Bronchial epithelial cell (primary cell): ENCODE measurements around the gene RGS8. TPM values are rescaled to one million over a fixed set of nuclear protein-coding genes. Genes with fewer than 3 reads are reported as not detected.

Experiments
- DNase-seq: peaks from one replicate; pipeline ENCODE4 v3.0.0-alpha.2; 2010; ENCODE audit warnings: low read depth
- FAIRE-seq: peaks from 2 replicates; lab custom pipeline; 2011; peaks lifted over from hg19 to GRCh38; lab: Jason Lieb, UNC
- H3K27me3 ChIP-seq: 2 replicates; pipeline ENCODE4 v1.5.1; 2011; ENCODE audit warnings: low read length; ENCODE audit not compliant: control insufficient read depth, insufficient read depth
- H3K36me3 ChIP-seq: 2 replicates; pipeline ENCODE4 v1.5.1; 2011; ENCODE audit warnings: low read length; ENCODE audit not compliant: control insufficient read depth, insufficient read depth
- H3K4me3 ChIP-seq: 2 replicates; pipeline ENCODE4 v1.5.1; 2011; ENCODE audit warnings: mild to moderate bottlenecking, low read depth, low read length, control low read depth
- total RNA-seq: library from RNA; depleted of rRNA; stranded (reverse); fragments of >200 nt; gene quantifications from 2 replicates; pipeline ENCODE4 v1.2.1, GENCODE V29; 2014
- TF ChIP-seq, protein P1 (sequence below): IDR thresholded peaks from 2 replicates; pipeline ENCODE4 v1.5.1; 2011; ENCODE audit warnings: mild to moderate bottlenecking, moderate library complexity, low read length, control low read depth, inconsistent platforms; ENCODE audit not compliant: insufficient read depth, severe bottlenecking

The RGS8 gene
- total RNA-seq, 1 donor from 2014 or later, result under 0.01 TPM

DNA sequence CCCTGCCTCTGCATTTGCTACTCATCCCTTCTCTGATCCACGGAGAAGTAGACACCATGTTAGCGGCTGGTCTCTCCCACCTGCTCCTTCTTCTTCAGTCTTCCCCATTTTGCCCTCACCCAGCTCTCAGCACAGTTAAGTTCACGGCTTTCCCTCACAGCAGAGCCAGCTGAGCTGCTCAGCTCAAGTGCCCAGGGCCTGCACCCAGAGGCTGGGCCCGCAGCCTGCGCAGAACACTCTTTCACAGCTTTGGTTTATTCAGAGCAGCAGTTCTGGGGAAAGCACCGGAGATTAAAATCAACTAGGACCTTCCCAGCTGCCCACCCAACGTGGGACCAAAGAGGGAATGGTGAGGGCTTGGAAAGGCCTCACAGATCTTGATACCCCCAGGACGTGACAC is 41.9 kb downstream of the RGS8 start:
- H3K36me3 ChIP-seq, result no peaks in the 10 kb centered on the region
- H3K27me3 ChIP-seq, result no peaks in the 10 kb centered on the region
- no peak overlapping the region for H3K4me3 ChIP-seq
- FAIRE-seq, result no peak
- no peak for DNase-seq
- TF ChIP-seq, protein P1, sequence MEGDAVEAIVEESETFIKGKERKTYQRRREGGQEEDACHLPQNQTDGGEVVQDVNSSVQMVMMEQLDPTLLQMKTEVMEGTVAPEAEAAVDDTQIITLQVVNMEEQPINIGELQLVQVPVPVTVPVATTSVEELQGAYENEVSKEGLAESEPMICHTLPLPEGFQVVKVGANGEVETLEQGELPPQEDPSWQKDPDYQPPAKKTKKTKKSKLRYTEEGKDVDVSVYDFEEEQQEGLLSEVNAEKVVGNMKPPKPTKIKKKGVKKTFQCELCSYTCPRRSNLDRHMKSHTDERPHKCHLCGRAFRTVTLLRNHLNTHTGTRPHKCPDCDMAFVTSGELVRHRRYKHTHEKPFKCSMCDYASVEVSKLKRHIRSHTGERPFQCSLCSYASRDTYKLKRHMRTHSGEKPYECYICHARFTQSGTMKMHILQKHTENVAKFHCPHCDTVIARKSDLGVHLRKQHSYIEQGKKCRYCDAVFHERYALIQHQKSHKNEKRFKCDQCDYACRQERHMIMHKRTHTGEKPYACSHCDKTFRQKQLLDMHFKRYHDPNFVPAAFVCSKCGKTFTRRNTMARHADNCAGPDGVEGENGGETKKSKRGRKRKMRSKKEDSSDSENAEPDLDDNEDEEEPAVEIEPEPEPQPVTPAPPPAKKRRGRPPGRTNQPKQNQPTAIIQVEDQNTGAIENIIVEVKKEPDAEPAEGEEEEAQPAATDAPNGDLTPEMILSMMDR, result no peak

DNA sequence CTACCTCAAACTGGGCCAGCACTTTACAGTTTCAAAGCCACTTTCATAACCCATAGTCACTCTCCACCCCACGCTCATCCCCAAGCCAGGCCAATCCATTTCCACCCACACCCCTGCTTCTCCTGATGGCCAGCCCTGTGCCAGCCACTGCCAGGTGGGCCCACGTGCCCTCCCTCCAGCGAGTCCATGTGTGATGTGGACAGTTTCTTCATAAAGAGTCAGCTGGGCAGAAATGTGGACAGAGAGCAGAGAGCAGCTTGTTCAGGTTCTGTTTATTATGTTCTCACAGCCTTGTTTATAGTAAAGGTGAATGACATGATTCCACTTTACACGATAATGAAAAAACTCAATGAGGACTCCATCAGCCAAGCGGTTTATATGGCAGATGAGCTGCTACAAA is 42.8 kb downstream of the RGS8 start:
- TF ChIP-seq, protein P1, result no peak
- no peak overlapping the region for H3K4me3 ChIP-seq
- no peaks in the 10 kb centered on the region for H3K36me3 ChIP-seq
- DNase-seq (no peak), FAIRE-seq (no peak)
- H3K27me3 ChIP-seq, result no peaks in the 10 kb centered on the region

DNA sequence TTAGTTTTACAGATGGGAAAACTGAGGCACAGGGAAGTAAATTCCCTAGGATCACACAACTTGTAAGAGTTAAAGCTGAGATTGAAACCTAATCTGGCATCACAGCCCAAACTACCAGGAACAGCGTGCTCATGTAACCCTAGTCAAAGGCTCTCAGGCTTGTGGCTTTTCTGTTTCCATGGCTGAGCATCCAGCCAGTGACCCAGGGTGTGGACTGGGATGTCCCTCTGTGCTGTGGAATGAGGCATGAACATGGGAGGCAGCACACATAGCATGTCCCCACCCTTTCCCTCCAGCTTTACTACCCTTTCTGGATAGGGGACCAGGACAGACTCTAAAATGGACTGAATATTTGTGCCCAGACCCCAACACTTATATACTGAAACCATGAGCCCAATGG is 45.1 kb downstream of the RGS8 start:
- H3K4me3 ChIP-seq, result no peak overlapping the region
- H3K36me3 ChIP-seq, result no peaks in the 10 kb centered on the region
- FAIRE-seq (no peak), DNase-seq (no peak)
- TF ChIP-seq, protein P1, result no peak
- no peaks in the 10 kb centered on the region for H3K27me3 ChIP-seq

DNA sequence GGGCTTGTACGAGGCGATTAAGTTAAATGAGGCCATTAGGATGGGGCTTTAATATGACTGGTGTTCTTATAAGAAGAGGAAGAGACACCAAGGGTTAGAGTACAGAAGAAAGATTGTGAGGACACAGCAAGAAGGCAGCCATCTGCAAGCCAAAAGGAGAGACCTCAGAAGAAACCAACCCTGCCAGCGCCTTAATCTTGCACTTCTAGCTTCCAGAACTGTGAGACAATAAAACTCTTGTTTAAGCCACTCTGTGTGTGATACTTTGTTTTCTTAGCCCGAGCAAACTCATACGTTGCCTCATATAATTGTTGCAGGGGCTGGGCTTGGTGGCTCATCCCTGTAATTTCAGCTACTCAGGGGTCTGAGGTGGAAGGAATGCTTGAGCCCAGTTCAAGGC is 46.6 kb downstream of the RGS8 start:
- Histone ChIP-seq H3K4me3 (no peak overlapping the region), H3K27me3 (no peaks in the 10 kb centered on the region), H3K36me3 (no peaks in the 10 kb centered on the region)
- FAIRE-seq, result no peak
- no peak for DNase-seq
- TF ChIP-seq, protein P1, result no peak

DNA sequence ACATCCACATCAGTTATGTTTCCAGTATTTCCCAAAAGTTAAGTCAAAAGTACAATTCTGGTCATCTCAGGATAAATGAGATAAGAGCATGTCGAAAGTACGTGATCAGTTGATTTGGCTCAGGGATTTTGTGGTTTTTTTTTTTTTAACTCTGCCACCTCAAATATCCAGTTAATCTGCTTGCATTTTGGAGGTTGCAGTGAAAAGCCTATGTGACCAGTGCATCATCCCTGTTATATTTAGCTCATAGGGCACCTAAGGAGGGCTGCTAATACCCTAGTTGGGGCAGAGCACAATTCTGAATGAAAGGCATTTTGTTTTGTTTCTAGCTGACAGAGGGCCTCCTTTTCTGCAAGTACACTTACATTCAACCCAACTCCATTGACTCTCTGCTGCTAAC is 48.5 kb downstream of the RGS8 start:
- no peak for FAIRE-seq
- TF ChIP-seq, protein P1, result no peak
- no peak overlapping the region for H3K4me3 ChIP-seq
- H3K27me3 ChIP-seq, result no peaks in the 10 kb centered on the region
- H3K36me3 ChIP-seq, result no peaks in the 10 kb centered on the region
- DNase-seq, result no peak

Other genes with a start within 250 kb of the RGS8 start
- not detected in 2 replicates for gene RGSL1, start 234.4 kb downstream of the RGS8 start, total RNA-seq
- gene RNASEL, start 95.3 kb downstream of the RGS8 start, total RNA-seq, result 3.2 and 7.9 TPM in 2 replicates
- gene RGS16, start 80.2 kb downstream of the RGS8 start, total RNA-seq, result 3.5 and 3.7 TPM in 2 replicates
- 2.4 and 18.8 TPM in 2 replicates for gene NPL, start 105.2 kb upstream of the RGS8 start, total RNA-seq
- 78.1 and 96.9 TPM in 2 replicates for gene DHX9, start 154.8 kb upstream of the RGS8 start, total RNA-seq